HepG2 (cell line): ENCODE results near the gene SDK2.

Source experiments
- CBFB ChIP-seq: sonication (generic); formaldehyde crosslinking; IDR thresholded peaks from 2 replicates; pipeline ENCODE4 v1.4.0; 2020; ENCODE audit warnings: missing genetic modification reagents
- FOXK2 ChIP-seq: fragments of 450-650 bp; IDR thresholded peaks from 2 replicates; pipeline ENCODE4 v1.6.1; 2016
- PRMT3 ChIP-seq: sonication (generic); formaldehyde crosslinking; IDR thresholded peaks from 2 replicates; pipeline ENCODE4 v1.8.1; 2022; ENCODE audit warnings: low read depth, mild to moderate bottlenecking, moderate library complexity, missing genetic modification reagents, borderline replicate concordance
- ZFP36L1 ChIP-seq: sonication (generic); formaldehyde crosslinking; IDR thresholded peaks from 2 replicates; pipeline ENCODE4 v1.8.0; 2022; ENCODE audit warnings: mild to moderate bottlenecking, missing genetic modification reagents, moderate library complexity

DNA sequence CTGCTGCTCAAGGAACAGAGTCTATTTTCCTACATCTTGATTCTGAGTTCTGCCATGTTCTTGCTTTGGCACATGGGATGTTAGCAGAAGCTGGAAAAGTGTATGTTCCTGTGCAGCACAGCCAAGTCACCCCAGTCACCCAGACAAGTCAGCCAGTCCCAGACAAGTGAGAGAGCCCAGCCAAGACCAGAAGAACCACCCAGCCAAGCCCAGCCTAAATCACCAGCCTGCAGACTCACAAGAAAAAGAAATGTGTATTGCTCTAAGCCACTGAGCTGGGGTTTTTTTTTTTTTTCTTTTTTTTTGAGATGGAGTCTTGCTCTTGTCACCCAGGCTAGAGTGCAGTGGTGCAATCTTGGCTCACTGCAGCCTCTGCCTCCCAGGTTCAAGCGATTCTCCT is 191.2 kb downstream of the SDK2 start:
- TF ChIP-seq PRMT3 (CRISPR knock-in tag) (no peak), ZFP36L1 (CRISPR knock-in tag) (no peak), CBFB (CRISPR knock-in tag) (no peak), FOXK2 (no peak)
